Chondrocyte (in vitro differentiated cells): ENCODE results near the gene SEC14L3. TPM values are rescaled to one million over a fixed set of nuclear protein-coding genes. Genes with fewer than 3 reads are reported as not detected.
A peak's percentile ranks its signal among the peaks of the same experiment; 100 is the strongest.

ENCODE experiments used
- DNase-seq: peaks from one replicate; pipeline ENCODE4 v3.0.0; 2021; ENCODE audit warnings: mixed read lengths, low spot score
- H3K27ac Mint-ChIP-seq: one replicate; pipeline ENCODE4 v1.8.0; 2021; ENCODE audit warnings: mild to moderate bottlenecking, moderate library complexity, mixed read lengths; ENCODE audit not compliant: unreplicated experiment
- H3K27me3 Mint-ChIP-seq: 2 replicates; pipeline ENCODE4 v1.8.0; 2021; ENCODE audit warnings: low read depth, mixed read lengths
- H3K36me3 Mint-ChIP-seq: 2 replicates; pipeline ENCODE4 v1.8.0; 2021; ENCODE audit warnings: low read depth, mixed read lengths
- H3K4me1 Mint-ChIP-seq: 2 replicates; pipeline ENCODE4 v1.8.0; 2021; ENCODE audit warnings: low read depth, mild to moderate bottlenecking, mixed read lengths
- H3K4me3 Mint-ChIP-seq: one replicate; pipeline ENCODE4 v1.8.0; 2021; ENCODE audit warnings: mild to moderate bottlenecking, moderate library complexity, mixed read lengths; ENCODE audit not compliant: unreplicated experiment
- H3K9me3 Mint-ChIP-seq: 2 replicates; pipeline ENCODE4 v1.8.0; 2021; ENCODE audit warnings: low read depth, mixed read lengths
- total RNA-seq: library from RNA; stranded (reverse); gene quantifications from 3 replicates; pipeline ENCODE4 v1.2.1, GENCODE V29; 2021
- TF ChIP-seq, protein P1 (sequence below): fragments of 200-600 bp; sonication (generic); IDR thresholded peaks from 2 replicates; pipeline ENCODE4 v1.5.0; 2021; ENCODE audit warnings: antibody characterized with exemption, mild to moderate bottlenecking, moderate library complexity

Gene SEC14L3
- total RNA-seq, 1 donor from 2014 or later: not detected

GRCh38 chr22:30427871-30428270, 43.9 kb downstream of the SEC14L3 start:
- TF ChIP-seq, protein P1, sequence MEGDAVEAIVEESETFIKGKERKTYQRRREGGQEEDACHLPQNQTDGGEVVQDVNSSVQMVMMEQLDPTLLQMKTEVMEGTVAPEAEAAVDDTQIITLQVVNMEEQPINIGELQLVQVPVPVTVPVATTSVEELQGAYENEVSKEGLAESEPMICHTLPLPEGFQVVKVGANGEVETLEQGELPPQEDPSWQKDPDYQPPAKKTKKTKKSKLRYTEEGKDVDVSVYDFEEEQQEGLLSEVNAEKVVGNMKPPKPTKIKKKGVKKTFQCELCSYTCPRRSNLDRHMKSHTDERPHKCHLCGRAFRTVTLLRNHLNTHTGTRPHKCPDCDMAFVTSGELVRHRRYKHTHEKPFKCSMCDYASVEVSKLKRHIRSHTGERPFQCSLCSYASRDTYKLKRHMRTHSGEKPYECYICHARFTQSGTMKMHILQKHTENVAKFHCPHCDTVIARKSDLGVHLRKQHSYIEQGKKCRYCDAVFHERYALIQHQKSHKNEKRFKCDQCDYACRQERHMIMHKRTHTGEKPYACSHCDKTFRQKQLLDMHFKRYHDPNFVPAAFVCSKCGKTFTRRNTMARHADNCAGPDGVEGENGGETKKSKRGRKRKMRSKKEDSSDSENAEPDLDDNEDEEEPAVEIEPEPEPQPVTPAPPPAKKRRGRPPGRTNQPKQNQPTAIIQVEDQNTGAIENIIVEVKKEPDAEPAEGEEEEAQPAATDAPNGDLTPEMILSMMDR: no peak
- Mint-ChIP-seq H3K9me3 (no peaks in the 10 kb centered on the region), H3K27ac (no peak overlapping the region), H3K36me3 (peaks cover 1% of the 10 kb centered on the region), H3K4me3 (no peak overlapping the region), H3K27me3 (no peaks in the 10 kb centered on the region), H3K4me1 (peaks cover 30% of the 10 kb centered on the region)
- no peak for DNase-seq

DNA sequence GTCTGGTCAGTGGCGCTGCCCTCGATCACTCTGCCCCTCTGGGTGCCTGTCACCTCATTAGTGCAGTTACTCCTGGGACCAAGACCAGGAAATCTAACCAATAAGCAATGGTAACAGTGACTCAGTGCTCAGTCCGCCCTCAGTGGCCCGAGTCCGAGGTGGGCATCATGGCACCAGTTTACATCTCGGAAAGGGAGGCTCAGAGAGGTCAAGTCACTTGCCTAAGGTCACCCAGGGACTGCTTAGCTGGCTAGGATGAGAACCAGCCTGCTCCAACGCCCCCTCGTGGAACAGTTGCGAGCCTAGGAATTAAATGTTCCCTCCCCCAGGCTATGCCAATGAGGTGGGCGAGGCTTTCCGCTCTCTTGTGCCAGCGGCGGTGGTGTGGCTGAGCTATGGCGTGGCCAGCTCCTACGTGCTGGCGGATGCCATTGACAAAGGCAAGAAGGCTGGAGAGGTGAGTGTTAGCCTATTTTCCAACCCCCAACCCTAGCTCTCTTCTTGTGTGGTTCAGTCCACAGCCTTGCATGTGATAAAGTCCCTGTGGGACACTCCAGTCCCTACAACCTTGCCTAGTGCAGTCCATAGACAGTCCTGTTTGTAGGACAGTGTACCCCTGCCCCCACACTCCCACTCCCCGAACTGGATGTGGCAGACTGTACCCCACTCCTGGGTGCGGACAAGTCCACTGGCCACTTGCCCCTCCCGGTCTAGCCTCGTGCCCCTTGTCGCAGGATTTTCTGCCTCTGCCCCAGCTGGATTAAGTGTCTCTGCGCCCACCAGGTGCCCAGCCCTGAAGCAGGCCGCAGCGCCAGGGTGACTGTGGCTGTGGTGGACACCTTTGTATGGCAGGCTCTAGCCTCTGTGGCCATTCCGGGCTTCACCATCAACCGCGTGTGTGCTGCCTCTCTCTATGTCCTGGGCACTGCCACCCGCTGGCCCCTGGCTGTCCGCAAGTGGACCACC, 45.1 kb downstream of the SEC14L3 start:
- peak overlapping the region; percentile 86 for H3K4me3 Mint-ChIP-seq
- TF ChIP-seq, protein P1: peak; percentile 86
- no peaks in the 10 kb centered on the region for H3K27me3 Mint-ChIP-seq
- peak overlapping the region; percentile 91 for H3K27ac Mint-ChIP-seq
- H3K4me1 Mint-ChIP-seq: peaks cover 42% of the 10 kb centered on the region
- H3K36me3 Mint-ChIP-seq: peaks cover 3% of the 10 kb centered on the region
- DNase-seq: no peak
- H3K9me3 Mint-ChIP-seq: no peaks in the 10 kb centered on the region

GRCh38 chr22:30425616-30426387, 46.0 kb downstream of the SEC14L3 start, which contains the start of gene MTFP1:
Gene MTFP1 (plus strand): TSS chr22:30425768. CDS start chr22:30425880, 112 bp downstream.
- TF ChIP-seq, protein P1: no peak
- H3K4me3 Mint-ChIP-seq: peak within 1 kb of the TSS; percentile 86
- peak; percentile 94 for DNase-seq
- no peaks in the 10 kb centered on the region for H3K9me3 Mint-ChIP-seq
- peak within 1 kb of the TSS; percentile 99 for H3K27ac Mint-ChIP-seq
- no peaks in the 10 kb centered on the region for H3K27me3 Mint-ChIP-seq
- peaks cover 3% of the 10 kb centered on the region for H3K36me3 Mint-ChIP-seq
- peaks cover 51% of the 10 kb centered on the region for H3K4me1 Mint-ChIP-seq

GRCh38 chr22:30425327-30425615, 46.5 kb downstream of the SEC14L3 start:
- Mint-ChIP-seq H3K9me3 (no peaks in the 10 kb centered on the region), H3K27ac (peak overlapping the region; percentile 91), H3K27me3 (no peaks in the 10 kb centered on the region), H3K4me1 (peaks cover 56% of the 10 kb centered on the region), H3K36me3 (peaks cover 3% of the 10 kb centered on the region), H3K4me3 (peak overlapping the region; percentile 86)
- TF ChIP-seq, protein P1: no peak
- DNase-seq: no peak
